Central memory CD8-positive, alpha-beta T cell (primary cell): Measurements from ENCODE around the gene RGS14.

ENCODE experiments used
- ATAC-seq: fragments of 150-1000 bp; cut with Tn5 transposase; replicated peaks from 2 replicates; pipeline ENCODE4 v1.10.0; 2022; ENCODE audit warnings: mild to moderate bottlenecking, moderate FRiP score, moderate number of reproducible peaks; ENCODE audit not compliant: poor library complexity, severe bottlenecking; ENCODE audit errors: extremely low read depth
- DNase-seq, 2 donors: peaks; one replicate each; pipeline ENCODE4 v3.0.0; 2021; ENCODE audit warnings: low spot score in 2 of 2
- H3K27ac Mint-ChIP-seq: one replicate; pipeline ENCODE4 v1.8.0; 2022; ENCODE audit warnings: low read depth, mild to moderate bottlenecking, moderate library complexity, mixed read lengths
- H3K27me3 Mint-ChIP-seq: one replicate; pipeline ENCODE4 v1.8.0; 2022; ENCODE audit warnings: mixed read lengths
- H3K36me3 Mint-ChIP-seq: one replicate; pipeline ENCODE4 v1.8.0; 2022; ENCODE audit warnings: mild to moderate bottlenecking, moderate library complexity, mixed read lengths; ENCODE audit not compliant: insufficient read depth
- H3K4me1 Mint-ChIP-seq: one replicate; pipeline ENCODE4 v1.8.0; 2022; ENCODE audit warnings: mixed read lengths
- H3K4me3 Mint-ChIP-seq: one replicate; pipeline ENCODE4 v1.8.0; 2022; ENCODE audit warnings: mild to moderate bottlenecking, moderate library complexity, mixed read lengths
- H3K9me3 Mint-ChIP-seq: one replicate; pipeline ENCODE4 v1.8.0; 2022; ENCODE audit warnings: mixed read lengths

RGS14 gene

GRCh38 chr5:177314376-177315342 lies 43.1 kb upstream of the RGS14 start:
- DNase-seq (no peak), ATAC-seq (no peak)
- H3K4me1 Mint-ChIP-seq, result peaks cover 37% of the 10 kb centered on the region
- no peak overlapping the region for H3K4me3 Mint-ChIP-seq
- no peaks in the 10 kb centered on the region for H3K36me3 Mint-ChIP-seq
- no peak overlapping the region for H3K27ac Mint-ChIP-seq
- no peaks in the 10 kb centered on the region for H3K9me3 Mint-ChIP-seq
- H3K27me3 Mint-ChIP-seq, result no peaks in the 10 kb centered on the region

- H3K9me3 Mint-ChIP-seq, result no peaks in the 10 kb centered on the region
- no peak overlapping the region for H3K4me3 Mint-ChIP-seq
- ATAC-seq (no peak), DNase-seq (no peak)
- peaks cover 36% of the 10 kb centered on the region for H3K4me1 Mint-ChIP-seq
- no peaks in the 10 kb centered on the region for H3K36me3 Mint-ChIP-seq
- no peak overlapping the region for H3K27ac Mint-ChIP-seq
- H3K27me3 Mint-ChIP-seq, result no peaks in the 10 kb centered on the region
These were observed 42.3 kb upstream of the RGS14 start for GRCh38 chr5:177315411-177315810.

GRCh38 chr5:177316005-177316404 lies 41.7 kb upstream of the RGS14 start:
- ATAC-seq (no peak), DNase-seq (no peak)
- Mint-ChIP-seq H3K4me3 (no peak overlapping the region), H3K9me3 (no peaks in the 10 kb centered on the region), H3K27ac (no peak overlapping the region), H3K36me3 (no peaks in the 10 kb centered on the region), H3K27me3 (no peaks in the 10 kb centered on the region), H3K4me1 (peaks cover 31% of the 10 kb centered on the region)

- no peak overlapping the region for H3K4me3 Mint-ChIP-seq
- peaks cover 1% of the 10 kb centered on the region for H3K36me3 Mint-ChIP-seq
- H3K4me1 Mint-ChIP-seq, result peaks cover 17% of the 10 kb centered on the region
- H3K27ac Mint-ChIP-seq, result no peak overlapping the region
- no peaks in the 10 kb centered on the region for H3K27me3 Mint-ChIP-seq
- ATAC-seq (peak; percentile 54), DNase-seq (peak; percentile 60)
- no peaks in the 10 kb centered on the region for H3K9me3 Mint-ChIP-seq
These were observed 39.8 kb upstream of the RGS14 start for GRCh38 chr5:177317959-177318377.

- Mint-ChIP-seq H3K4me1 (peaks cover 17% of the 10 kb centered on the region), H3K4me3 (no peak overlapping the region), H3K36me3 (peaks cover 1% of the 10 kb centered on the region), H3K27ac (no peak overlapping the region), H3K27me3 (no peaks in the 10 kb centered on the region), H3K9me3 (no peaks in the 10 kb centered on the region)
- DNase-seq, result no peak
- ATAC-seq, result peak; percentile 46
These were observed 37.7 kb upstream of the RGS14 start for GRCh38 chr5:177319913-177320588.

- Mint-ChIP-seq H3K4me3 (no peak overlapping the region), H3K9me3 (no peaks in the 10 kb centered on the region), H3K27me3 (no peaks in the 10 kb centered on the region), H3K4me1 (peaks cover 17% of the 10 kb centered on the region), H3K27ac (no peak overlapping the region), H3K36me3 (peaks cover 1% of the 10 kb centered on the region)
- DNase-seq (no peak), ATAC-seq (no peak)
These were observed 36.8 kb upstream of the RGS14 start for GRCh38 chr5:177320879-177321278.

- H3K9me3 Mint-ChIP-seq, result no peaks in the 10 kb centered on the region
- DNase-seq, result no peak
- no peak for ATAC-seq
- H3K27me3 Mint-ChIP-seq, result no peaks in the 10 kb centered on the region
- H3K36me3 Mint-ChIP-seq, result peaks cover 12% of the 10 kb centered on the region
- H3K4me3 Mint-ChIP-seq, result no peak overlapping the region
- peaks cover 14% of the 10 kb centered on the region for H3K4me1 Mint-ChIP-seq
- H3K27ac Mint-ChIP-seq, result no peak overlapping the region
These were observed 31.8 kb upstream of the RGS14 start for GRCh38 chr5:177325868-177326381.

GRCh38 chr5:177327539-177328522 lies 29.9 kb upstream of the RGS14 start:
- Mint-ChIP-seq H3K27me3 (no peaks in the 10 kb centered on the region), H3K4me1 (peaks cover 19% of the 10 kb centered on the region), H3K9me3 (no peaks in the 10 kb centered on the region), H3K36me3 (peaks cover 13% of the 10 kb centered on the region), H3K4me3 (peak overlapping the region; percentile 55), H3K27ac (peak overlapping the region; percentile 70)
- peak; percentile 78 for ATAC-seq
- no peak for DNase-seq

- no peak overlapping the region for H3K4me3 Mint-ChIP-seq
- H3K36me3 Mint-ChIP-seq, result peaks cover 16% of the 10 kb centered on the region
- ATAC-seq (no peak), DNase-seq (no peak)
- H3K27ac Mint-ChIP-seq, result peak overlapping the region; percentile 70
- H3K4me1 Mint-ChIP-seq, result peaks cover 19% of the 10 kb centered on the region
- no peaks in the 10 kb centered on the region for H3K9me3 Mint-ChIP-seq
- no peaks in the 10 kb centered on the region for H3K27me3 Mint-ChIP-seq
These were observed 29.0 kb upstream of the RGS14 start for GRCh38 chr5:177328545-177329231.

- Mint-ChIP-seq H3K4me1 (peaks cover 23% of the 10 kb centered on the region), H3K27me3 (no peaks in the 10 kb centered on the region), H3K4me3 (no peak overlapping the region), H3K27ac (no peak overlapping the region), H3K9me3 (no peaks in the 10 kb centered on the region), H3K36me3 (peaks cover 24% of the 10 kb centered on the region)
- no peak for ATAC-seq
- DNase-seq, result no peak
These were observed 27.8 kb upstream of the RGS14 start for GRCh38 chr5:177329883-177330282.

GRCh38 chr5:177330991-177331842 lies 26.5 kb upstream of the RGS14 start:
- ATAC-seq (no peak), DNase-seq (no peak)
- Mint-ChIP-seq H3K27ac (peak overlapping the region; percentile 53), H3K27me3 (no peaks in the 10 kb centered on the region), H3K9me3 (no peaks in the 10 kb centered on the region), H3K4me1 (peaks cover 29% of the 10 kb centered on the region), H3K36me3 (peaks cover 31% of the 10 kb centered on the region), H3K4me3 (no peak overlapping the region)
